ENCODE data around the gene RAD51D. TPM values are rescaled to one million over a fixed set of nuclear protein-coding genes. Genes with fewer than 3 reads are reported as not detected.
A peak's percentile ranks its signal among the peaks of the same experiment; 100 is the strongest.

The RAD51D gene
- total RNA-seq, 1 donor from 2014 or later = 13.2 TPM

DNA sequence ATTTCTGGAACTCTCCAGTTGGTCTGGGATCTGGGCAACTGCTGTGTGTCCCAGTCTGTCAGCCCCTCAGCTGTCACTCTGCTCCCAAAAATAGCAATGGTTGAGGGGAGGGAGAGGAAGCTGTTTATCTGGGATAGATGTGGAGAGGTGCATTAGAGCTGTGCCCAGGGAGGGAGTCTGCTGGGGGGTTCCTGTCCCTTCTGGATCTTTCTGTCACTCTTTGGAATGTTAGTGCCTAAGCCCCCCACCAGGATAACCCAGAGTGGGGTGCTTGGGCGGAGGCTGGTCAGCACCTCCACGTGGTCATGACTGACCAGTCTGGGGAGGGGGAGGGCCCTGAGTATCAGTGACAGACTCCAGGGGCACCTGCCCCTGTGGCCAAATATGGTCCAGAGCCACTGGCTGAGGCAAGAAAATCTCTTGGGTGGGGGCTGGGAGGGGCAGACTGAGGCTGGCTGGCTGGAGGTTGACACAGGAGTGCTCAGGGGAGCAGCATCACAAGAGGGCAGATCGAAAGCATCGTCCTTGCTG is 27.8 kb upstream of the RAD51D start, which contains the start of gene UNC45B:
Gene UNC45B, plus strand, starts transcription at position 443 of the 531 bp plus-strand sequence. CDS start 447 bp downstream, outside the sequence.
- intact Hi-C loops (cut with DNase I) = no loop called here
- H3K4me1 ChIP-seq = peaks cover 1% of the 10 kb centered on the region
- peak in 1 of 2 donors; percentile 31 for ATAC-seq
- H3K27ac ChIP-seq = no peak within 1 kb of the TSS
- no peaks in the 10 kb centered on the region for H3K27me3 ChIP-seq (ENCODE audit: low read depth)
- H3K9me3 ChIP-seq = no peaks in the 10 kb centered on the region
- no peak for DNase-seq
- H3K4me3 ChIP-seq = no peak within 1 kb of the TSS
- H3K36me3 ChIP-seq = no peaks in the 10 kb centered on the region
- TF ChIP-seq, protein P1, sequence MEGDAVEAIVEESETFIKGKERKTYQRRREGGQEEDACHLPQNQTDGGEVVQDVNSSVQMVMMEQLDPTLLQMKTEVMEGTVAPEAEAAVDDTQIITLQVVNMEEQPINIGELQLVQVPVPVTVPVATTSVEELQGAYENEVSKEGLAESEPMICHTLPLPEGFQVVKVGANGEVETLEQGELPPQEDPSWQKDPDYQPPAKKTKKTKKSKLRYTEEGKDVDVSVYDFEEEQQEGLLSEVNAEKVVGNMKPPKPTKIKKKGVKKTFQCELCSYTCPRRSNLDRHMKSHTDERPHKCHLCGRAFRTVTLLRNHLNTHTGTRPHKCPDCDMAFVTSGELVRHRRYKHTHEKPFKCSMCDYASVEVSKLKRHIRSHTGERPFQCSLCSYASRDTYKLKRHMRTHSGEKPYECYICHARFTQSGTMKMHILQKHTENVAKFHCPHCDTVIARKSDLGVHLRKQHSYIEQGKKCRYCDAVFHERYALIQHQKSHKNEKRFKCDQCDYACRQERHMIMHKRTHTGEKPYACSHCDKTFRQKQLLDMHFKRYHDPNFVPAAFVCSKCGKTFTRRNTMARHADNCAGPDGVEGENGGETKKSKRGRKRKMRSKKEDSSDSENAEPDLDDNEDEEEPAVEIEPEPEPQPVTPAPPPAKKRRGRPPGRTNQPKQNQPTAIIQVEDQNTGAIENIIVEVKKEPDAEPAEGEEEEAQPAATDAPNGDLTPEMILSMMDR (IDR thresholded peaks at IDR 0.05) = no peak

DNA sequence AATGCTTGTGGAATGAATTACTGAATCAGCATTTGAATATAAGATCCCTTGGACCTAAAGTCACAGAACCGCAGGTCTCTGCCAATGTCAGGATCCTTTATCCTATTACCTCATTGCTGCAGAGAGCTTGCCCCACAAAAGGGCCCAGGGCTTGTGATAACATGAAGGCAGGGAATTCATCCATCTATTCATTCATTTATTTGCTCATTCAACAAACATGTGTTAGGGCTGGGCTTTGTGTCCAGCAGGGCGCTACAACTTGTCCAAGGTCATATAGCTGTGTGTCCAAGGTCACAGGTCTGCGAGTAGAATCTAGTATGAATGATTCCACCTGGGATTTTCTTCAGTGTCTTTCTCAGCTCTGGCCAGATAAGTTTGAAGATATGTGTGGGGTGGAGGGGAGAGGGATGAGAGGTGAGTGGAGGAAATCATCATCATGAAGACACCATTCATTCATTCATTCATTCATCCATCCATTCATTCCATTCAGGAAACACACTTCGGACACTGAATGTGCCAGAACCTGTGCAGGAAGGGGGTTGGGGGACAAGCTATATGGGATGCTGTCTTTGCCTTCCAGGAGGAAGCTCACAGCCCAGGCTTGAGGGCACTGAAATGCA is 26.7 kb upstream of the RAD51D start:
- no peaks in the 10 kb centered on the region for H3K9me3 ChIP-seq
- TF ChIP-seq, protein P1 (IDR thresholded peaks at IDR 0.05) = no peak
- ATAC-seq = no peak
- DNase-seq = no peak
- no peak overlapping the region for H3K27ac ChIP-seq
- no peaks in the 10 kb centered on the region for H3K27me3 ChIP-seq (ENCODE audit: low read depth)
- no peak overlapping the region for H3K4me3 ChIP-seq
- intact Hi-C loops (cut with DNase I) = no loop called here
- H3K4me1 ChIP-seq = peaks cover 8% of the 10 kb centered on the region
- H3K36me3 ChIP-seq = no peaks in the 10 kb centered on the region

DNA sequence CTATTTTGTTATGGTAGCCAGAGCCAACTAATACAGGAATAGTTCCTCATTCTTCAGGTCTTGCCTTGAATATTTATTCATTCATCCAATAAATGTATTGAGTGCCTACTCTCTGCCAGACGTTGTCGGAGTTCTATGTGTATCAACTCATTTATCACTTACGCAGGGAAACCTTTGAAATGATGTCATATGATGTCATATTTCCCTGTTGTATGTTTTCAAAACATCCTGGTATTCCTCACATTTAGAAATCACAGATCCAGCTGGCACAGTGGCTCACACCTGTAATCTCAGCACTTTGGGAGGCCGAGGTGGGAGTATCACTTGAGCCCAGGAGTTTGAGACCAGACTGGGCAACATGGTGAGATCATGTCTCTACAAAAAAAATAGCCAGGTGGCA is 25.2 kb upstream of the RAD51D start:
- ATAC-seq (no peak), DNase-seq (no peak)
- TF ChIP-seq, protein P1 (IDR thresholded peaks at IDR 0.05) = no peak
- Histone ChIP-seq H3K4me1 (peaks cover 20% of the 10 kb centered on the region), H3K36me3 (peaks cover under 1% of the 10 kb centered on the region), H3K27me3 (ENCODE audit: low read depth) (no peaks in the 10 kb centered on the region), H3K27ac (no peak overlapping the region), H3K4me3 (no peak overlapping the region), H3K9me3 (no peaks in the 10 kb centered on the region)
- intact Hi-C loops (cut with DNase I) = no loop called here

DNA sequence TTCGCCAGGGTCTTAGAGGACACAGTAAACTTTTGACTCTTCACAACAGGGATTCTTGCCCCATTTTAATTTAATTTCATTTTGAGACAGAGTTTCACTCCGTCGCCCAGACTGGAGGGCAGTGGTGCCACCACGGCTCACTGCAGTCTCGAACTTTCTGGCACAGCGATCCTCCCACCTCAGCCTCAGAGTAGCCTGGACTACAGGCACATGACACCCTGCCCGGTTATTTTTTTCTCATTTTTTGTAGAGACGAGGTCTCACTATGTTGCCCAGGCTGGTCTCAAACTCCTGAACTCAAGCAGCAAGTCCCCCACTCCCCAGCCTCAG is 22.8 kb upstream of the RAD51D start:
- DNase-seq = no peak
- peaks cover 25% of the 10 kb centered on the region for H3K36me3 ChIP-seq
- H3K27ac ChIP-seq = no peak overlapping the region
- peak; percentile 2 to 8 for ATAC-seq
- TF ChIP-seq, protein P1 (IDR thresholded peaks at IDR 0.05) = no peak
- H3K9me3 ChIP-seq = no peaks in the 10 kb centered on the region
- intact Hi-C loops (cut with DNase I) = no loop called here
- peaks cover 20% of the 10 kb centered on the region for H3K4me1 ChIP-seq
- H3K27me3 ChIP-seq (ENCODE audit: low read depth) = no peaks in the 10 kb centered on the region
- peak overlapping the region; percentile 99 for H3K4me3 ChIP-seq

DNA sequence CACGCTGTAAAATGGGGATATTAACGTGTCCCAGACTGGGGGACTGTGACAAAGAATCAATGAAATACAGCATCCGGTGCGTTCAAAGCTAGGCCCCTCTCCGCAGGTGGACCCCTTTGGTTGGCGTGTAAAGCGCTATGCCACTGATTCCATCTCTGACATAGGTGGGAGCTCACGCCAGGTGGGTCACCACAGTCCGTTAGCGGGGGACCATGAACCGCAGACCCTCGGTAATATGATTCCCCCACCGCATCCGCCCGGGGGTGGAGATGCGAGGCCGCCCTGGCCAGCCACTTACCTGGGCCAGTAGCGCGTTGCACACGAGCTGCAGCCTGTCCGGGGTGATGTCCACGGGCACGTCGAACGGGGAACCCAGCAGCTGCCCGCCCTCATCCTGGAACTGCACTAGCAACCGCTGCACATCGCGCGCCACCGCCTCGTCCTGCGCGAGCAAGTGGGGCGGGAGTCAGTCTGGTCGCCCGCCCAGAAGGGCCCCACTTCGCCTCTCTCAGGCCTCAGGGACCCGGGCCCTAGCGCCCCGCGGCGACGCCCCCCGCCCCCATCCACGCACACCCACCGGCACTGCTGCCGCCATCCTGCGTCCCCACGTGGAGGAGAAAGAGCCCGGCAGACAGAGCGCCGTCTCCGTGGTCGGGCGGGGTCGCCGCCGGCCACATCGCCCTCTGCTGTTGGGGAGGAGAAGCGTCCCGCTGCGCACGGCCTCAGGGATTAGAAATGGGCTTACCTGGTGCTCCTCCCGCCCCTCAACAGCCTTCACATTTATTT is 22.2 kb upstream of the RAD51D start, which contains the start of gene NLE1:
Gene NLE1, minus strand, starts transcription at position 623 of the 786 bp plus-strand sequence. Its CDS starts 28 bp downstream, at position 595.
- H3K4me1 ChIP-seq = peaks cover 20% of the 10 kb centered on the region
- intact Hi-C loops (cut with DNase I) = no loop called here

More for the DNA sequence above, 22.2 kb upstream of the RAD51D start, which contains the start of gene NLE1:
- H3K36me3 ChIP-seq = peaks cover 30% of the 10 kb centered on the region
- no peaks in the 10 kb centered on the region for H3K9me3 ChIP-seq
- H3K27ac ChIP-seq = peak within 1 kb of the TSS; percentile 46
- TF ChIP-seq, protein P1 (IDR thresholded peaks at IDR 0.05) = peak; percentile 93
- ATAC-seq = peak; percentile 98
- DNase-seq = peak; percentile 89
- no peaks in the 10 kb centered on the region for H3K27me3 ChIP-seq (ENCODE audit: low read depth)
- peak within 1 kb of the TSS; percentile 99 for H3K4me3 ChIP-seq

Measured in lower lobe of right lung (tissue), 2 donors.